Hematopoietic multipotent progenitor cell treated with erythropoietin and hydrocortisone succinate and interleukin-3 and kit ligand, for 6 days (in vitro differentiated cells): ENCODE data around the gene HOXA6.

Experiments used
- DNase-seq: peaks from one replicate; pipeline ENCODE4 v3.0.0-alpha.2; 2015

HOXA6 gene

DNA sequence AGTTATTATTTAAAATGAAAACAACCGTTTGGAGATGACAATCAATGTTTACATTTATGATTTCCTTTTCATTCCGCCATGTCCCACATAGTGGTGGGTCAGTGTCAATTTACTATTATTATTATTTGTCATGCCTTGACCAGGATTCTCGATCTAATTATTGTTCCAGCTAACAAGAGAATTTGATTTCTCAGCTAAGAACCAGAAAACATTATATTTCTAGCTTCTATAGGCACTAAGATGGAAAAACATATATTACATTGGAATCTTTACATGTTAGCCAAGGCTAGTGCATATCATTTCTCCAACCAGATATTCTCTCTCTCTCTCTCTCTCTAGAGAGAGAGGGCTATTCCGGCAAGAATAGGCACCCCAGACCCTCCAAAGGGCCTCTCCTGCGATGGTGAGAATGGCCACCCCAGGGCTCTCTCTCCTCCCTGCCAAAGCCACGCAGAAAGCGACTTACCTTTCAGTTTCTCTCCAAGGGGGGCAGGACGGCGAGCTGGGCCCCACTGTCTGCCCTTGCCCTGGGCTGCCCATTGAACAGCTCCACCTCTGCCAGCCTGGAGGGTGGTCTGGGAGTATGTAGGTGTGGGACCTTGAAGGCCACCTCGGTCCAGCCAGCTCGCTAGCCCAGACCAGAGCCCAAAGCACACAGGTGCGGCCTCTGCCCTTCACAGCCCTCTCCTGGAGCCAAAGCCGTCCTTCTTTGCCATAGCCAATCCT is 2.4 kb upstream of the HOXA6 start:
- no peak for DNase-seq

GRCh38 chr7:27148756-27149641 is 1.4 kb upstream of the HOXA6 start:
- no peak for DNase-seq

DNA sequence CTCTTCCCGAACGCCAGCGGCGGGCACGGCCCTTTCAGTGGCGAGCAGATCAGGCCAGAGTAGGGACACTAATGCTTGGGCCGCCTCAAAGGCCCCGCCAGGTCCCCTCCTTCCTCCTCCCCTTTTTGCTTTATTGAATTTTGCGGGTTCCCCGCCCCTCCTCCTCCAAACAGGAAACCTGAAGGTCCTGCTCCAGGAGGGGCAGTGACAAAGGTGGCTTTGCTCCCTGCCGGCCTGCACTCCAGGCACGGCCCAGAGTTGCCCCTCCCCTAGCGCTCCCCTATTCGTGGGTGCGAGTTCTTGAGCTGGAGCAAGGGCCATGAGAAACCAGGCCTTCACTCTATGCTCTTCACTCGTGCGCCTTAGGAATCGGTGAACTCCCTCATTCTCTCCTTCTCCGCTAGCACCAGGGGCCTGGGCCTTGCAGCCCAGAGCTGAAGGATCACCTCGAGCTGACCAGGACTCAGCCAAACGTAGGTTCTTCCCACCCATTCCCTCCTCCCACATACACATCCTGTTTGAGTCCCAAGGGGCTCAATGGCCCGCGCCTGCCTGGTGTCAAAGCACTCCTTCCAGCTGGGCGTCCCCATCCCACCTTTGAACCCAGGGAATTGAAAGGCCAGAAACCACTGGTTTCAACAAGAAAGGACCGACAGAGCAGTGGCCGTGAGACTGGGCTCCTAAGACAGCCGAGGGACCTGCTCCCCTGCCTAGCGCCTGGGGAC is 619 bp upstream of the HOXA6 start:
- DNase-seq = no peak

- DNase-seq = no peak
These were observed 929 bp downstream of the HOXA6 start for GRCh38 chr7:27146491-27147198.

DNA sequence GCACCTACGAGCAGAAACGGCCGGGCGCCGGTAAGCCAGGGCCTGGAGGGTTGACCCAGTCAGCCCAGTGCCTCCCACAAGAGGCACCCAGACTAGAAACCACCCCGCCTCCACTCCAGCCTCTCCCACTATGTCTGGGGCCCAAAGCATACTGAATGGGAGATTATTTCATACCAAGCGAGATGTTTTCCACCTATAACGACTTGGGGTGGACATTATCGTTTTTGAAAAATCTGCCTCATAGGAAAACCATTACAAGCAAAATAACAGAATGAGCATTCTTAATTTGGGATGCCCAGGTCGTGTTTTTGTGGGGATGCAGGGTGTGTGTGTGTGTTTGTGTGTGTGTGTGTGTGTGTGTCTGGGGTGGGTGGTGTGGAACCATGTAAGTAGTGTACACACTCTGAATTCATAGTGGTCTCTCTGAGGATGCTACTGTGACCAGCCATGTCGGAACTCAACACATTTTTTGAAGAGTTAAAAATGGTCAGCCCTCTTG is 1.6 kb downstream of the HOXA6 start:
- no peak for DNase-seq

DNA sequence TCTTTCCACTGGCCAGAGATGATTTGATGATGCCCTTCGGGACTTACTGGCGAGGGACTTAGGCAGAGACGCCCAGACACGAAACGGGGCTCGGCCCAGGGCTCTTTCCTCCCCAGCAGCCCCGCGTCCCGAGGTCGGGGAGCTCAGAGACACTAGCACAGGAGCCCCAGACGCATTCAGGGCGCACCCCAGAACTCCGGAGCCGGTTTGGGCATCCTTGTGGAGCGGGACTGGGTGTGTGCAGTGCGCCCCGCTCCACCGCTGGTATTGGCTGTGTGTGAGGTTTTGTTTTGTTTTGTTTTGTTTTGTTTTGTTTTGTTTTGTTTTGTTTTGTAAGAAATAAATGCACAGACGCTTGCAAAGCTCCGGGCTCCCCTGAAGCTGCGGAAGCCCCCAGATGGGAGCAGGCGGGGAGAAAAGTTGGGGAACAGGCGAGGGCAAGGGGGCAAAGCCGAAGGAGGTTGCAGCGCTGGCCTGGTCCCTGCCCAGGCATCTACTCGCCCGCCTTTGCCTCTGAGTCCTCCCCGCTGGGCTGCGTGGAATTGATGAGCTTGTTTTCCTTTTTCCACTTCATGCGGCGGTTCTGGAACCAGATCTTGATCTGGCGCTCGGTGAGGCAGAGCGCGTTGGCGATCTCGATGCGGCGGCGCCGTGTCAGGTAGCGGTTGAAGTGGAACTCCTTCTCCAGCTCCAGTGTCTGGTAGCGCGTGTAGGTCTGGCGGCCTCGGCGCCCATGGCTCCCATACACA is 2.2 kb downstream of the HOXA6 start:
- DNase-seq = no peak

DNA sequence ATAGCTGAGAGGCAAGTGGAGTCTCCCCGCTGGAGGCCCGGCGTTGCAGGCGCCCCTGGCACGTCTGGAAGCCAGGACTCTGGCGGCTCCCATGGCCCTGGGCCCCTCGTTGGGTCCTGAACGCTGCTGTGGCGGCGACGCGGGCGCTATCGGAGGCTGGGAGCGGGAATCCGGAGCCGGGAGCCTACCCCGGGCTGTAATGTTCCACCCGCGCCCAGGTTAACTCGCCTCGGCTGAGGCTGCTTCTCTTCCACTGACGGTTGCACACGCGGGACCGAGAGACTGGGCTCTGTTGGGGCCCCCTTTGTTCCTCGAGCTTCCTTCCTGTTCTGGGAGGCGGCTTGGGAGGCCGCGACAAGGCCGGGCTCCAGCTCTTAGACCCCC is 2.8 kb downstream of the HOXA6 start:
- DNase-seq = no peak

DNA sequence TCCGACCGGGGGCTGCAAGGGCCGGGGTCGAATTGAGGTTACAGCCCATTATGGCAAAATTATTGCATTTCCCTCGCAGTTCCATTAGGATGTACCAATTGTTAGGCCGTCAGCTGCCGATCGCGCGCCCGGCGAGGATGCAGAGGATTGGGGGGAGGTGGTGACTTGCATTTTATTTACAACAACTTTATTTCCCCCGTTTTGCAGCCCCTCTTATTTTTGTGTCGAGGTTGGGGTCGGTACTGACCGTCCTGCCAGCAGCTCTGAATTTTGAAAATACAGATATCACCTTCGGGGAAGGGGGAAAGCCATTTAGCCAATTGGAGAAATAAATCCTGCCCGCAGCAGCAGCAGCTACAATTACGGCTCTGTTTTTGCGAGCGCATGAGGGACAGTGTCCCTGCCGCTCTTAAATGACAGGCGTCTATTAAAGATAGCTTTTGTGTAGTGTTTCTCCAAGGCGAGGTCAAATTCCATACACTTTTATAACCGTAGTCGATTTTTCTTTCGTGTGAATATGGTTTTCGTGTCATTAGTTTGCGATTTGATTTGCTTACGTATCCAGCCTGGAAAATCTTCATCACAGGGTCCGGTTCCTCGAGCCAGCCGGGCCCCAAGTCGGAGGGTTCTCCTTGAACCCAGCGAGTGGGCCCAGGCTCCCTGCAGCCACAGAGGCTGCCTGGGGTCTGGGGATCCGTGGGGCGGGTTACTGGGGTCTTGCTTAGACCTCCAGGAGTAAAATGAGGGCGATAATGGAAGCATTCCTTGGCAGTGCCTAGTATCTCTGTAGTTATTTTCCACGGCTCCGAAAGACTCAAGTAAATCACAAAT is 3.4 kb downstream of the HOXA6 start:
- DNase-seq = no peak

DNA sequence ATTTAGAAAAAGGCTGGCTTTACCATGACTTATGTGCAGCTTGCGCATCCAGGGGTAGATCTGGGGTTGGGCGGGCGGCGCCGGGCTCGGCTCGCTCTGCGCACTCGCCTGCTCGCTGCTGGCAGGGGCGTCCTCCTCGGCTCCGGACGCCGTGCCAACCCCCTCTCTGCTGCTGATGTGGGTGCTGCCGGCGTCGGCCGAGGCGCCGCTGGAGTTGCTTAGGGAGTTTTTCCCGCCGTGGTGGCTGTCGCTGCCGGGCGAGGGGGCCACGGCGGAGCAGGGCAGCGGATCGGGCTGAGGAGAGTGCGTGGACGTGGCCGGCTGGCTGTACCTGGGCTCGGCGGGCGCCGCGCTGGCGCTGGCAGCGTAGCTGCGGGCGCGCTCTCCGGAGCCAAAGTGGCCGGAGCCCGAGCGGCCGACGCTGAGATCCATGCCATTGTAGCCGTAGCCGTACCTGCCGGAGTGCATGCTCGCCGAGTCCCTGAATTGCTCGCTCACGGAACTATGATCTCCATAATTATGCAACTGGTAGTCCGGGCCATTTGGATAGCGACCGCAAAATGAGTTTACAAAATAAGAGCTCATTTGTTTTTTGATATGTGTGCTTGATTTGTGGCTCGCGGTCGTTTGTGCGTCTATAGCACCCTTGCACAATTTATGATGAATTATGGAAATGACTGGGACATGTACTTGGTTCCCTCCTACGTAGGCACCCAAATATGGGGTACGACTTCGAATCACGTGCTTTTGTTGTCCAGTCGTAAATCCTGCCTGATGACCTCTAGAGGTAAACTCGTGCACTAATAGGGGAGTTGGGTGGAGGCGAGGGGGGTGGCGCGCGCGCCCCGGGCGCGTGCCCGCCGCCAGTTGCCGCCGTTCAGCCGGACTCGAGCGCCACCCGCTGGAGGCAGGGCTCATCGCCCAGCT is 4.3 kb downstream of the HOXA6 start, which contains the start of gene HOXA5:
TSS of gene HOXA5 (minus strand) at position 659 of the 927 bp plus-strand sequence. CDS start at position 585, 74 bp downstream.
- peak; percentile 73 for DNase-seq

DNA sequence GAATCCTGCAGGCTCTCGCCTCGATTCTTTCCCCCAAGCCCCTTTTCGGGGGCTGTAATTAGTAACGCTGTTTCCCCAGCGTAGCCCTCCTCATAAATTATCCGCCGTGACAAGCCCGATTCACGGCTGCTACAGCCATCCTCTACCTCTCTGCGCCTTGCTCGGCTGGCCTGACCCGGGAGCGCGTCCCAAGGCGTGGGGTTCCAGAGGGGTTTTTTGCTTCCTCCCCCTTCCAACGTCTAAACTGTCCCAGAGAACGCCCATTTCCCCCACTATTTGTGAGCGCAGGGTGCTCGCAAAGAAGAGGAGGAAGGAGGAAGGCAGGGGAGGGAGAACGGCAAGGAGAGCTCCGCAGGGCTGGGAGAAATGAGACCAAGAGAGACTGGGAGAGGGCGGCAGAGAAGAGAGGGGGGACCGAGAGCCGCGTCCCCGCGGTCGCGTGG is 5.0 kb downstream of the HOXA6 start:
- DNase-seq = no peak

DNA sequence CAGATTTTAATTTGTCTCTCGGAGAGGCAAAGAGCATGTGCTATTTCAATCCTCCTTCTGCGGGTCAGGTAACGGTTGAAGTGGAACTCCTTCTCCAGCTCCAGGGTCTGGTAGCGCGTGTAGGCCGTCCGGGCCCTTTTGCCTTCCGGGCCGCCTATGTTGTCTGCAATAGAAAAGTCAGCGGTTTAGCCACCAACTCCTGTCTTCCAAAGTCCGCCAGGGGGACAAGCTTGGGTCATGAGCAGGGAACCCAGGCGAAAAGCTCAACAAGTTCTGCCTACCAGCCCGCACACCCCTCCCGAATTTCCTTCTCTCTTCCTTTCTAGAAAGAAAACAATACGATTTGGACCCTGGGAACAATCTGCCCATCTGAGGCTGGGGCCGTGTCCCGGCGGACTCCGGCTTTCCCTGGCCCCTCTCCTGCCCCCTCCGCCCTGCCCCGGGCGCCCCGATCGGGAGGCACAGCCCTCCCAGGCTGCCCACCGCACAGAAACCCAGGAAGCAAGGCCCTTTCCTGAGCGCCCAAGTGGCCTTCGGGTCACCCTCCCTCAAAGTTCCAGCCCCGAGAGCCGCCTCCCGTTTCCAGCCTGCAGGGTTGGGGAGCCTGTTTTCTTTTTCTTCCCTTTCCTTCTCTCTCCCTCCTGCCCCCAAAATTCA is 5.5 kb downstream of the HOXA6 start:
- no peak for DNase-seq

DNA sequence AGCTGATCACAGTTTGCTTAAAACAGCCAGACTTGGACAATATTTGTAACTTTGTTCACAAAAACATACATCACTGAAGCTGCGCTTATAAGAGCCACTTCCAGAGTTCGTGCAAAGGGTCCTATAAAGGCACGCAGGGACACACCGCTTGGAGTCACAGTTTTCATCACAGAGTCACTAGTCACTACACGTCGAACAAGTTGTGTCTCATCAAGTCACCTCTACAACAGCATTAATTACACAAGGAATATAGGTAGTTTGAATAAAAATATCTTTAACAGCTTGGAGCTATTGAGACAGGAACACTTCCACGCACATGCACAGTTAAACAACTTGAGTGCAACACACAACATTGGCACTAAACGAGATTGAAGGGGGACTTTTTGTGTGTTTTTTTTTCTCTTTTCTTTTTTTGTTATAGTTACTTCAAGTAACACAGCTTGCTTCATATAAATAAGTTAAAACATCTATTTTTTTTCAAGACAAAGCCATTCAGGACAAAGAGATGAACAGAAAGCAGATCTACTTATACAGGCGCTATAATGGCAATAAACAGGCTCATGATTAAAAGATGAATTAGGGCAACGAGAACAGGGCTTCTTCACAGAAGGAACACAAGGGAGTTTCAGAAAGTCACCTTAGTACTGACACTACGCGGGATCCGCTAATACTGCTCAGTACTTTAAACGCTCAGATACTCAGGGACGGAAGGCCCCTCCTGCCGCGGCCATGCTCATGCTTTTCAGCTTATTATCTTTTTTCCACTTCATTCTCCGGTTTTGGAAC is 6.2 kb downstream of the HOXA6 start:
- no peak for DNase-seq

- DNase-seq = no peak
These were observed 7.3 kb downstream of the HOXA6 start for GRCh38 chr7:27140126-27140857.

DNA sequence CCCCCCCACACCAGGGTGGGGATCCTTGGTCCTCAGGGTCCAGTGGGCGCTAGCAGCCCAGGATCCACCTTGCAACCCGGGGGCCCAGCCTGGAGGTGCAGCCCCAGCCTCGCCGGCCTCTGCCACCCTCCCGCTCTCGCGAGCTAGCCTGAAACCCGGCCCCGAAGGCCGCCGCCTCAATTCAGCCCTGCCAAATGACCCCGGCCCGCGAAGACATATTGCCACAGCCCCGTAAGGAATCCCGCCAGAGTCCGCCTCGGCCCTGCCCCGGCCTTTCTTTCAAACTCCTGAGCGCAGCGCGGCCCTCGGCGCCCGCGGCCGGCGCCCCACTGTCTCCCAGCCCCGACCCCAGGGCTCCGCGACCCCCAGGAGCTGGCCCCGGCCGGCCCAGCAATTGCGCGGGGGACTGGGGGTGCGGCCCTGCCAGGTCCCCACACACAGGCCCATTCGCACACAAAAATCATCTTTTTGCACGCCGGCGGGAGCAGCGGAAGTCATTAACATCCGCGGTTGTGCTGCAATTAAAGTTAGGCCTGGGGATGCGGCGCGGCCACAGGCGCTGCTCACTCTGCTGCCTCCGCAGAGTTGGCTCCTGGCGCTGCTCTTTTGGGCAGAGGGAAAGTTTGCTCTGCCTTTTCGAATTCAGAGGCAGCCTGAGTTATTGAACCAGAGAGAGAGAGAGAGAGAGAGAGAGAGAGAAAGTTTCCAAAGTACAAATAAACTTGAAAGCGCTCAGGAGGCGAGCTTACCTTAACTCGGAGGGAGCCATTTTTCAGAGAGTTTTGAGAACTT is 8.0 kb downstream of the HOXA6 start:
- DNase-seq = no peak

- no peak for DNase-seq
These were observed 8.6 kb downstream of the HOXA6 start for GRCh38 chr7:27138985-27139333.

- no peak for DNase-seq
These were observed 9.1 kb downstream of the HOXA6 start for GRCh38 chr7:27138472-27138871.
